Esophagus squamous epithelium (tissue), 5 donors: Measurements from ENCODE around the gene CYP2W1. TPM values are rescaled to one million over a fixed set of nuclear protein-coding genes. Genes with fewer than 3 reads are reported as not detected.

Source experiments
- DNase-seq: peaks from one replicate; lab custom pipeline; 2025; lab: John Stamatoyannopoulos, UW
- H3K27ac ChIP-seq, 4 donors: fragments of 200-600 bp; sonication (generic); one replicate each; pipeline ENCODE4 v1.5.1; 2016 to 2019; ENCODE audit warnings: mild to moderate bottlenecking in 1 of 4
- H3K27me3 ChIP-seq, 4 donors: fragments of 200-600 bp; sonication (generic); 1 replicate in 3 of 4; 2 replicates in 1 of 4; pipeline versions ENCODE4 v1.5.1 to v1.6.0; 2017 to 2021; ENCODE audit warnings: antibody characterized with exemption in 1 of 4
- H3K36me3 ChIP-seq, 3 donors: fragments of 200-600 bp; sonication (generic); one replicate each; pipeline ENCODE4 v1.5.1; 2016 to 2019
- H3K4me1 ChIP-seq, 3 donors: fragments of 200-600 bp; sonication (generic); one replicate each; pipeline ENCODE4 v1.5.1; 2017 to 2019
- H3K4me3 ChIP-seq, 4 donors: fragments of 200-600 bp; sonication (generic); 1 replicate in 3 of 4; 2 replicates in 1 of 4; pipeline ENCODE4 v1.5.1; 2016 to 2019; ENCODE audit warnings: mild to moderate bottlenecking in 2 of 4, moderate library complexity in 1 of 4
- H3K9me3 ChIP-seq, 3 donors: fragments of 200-600 bp; sonication (generic); one replicate each; pipeline ENCODE4 v1.5.1; 2016 to 2019
- CTCF ChIP-seq, 6 experiments: fragments of 450-650 bp in 4 of 6; fragments of 200-600 bp in 2 of 6; sonication (generic) in 2 of 6; IDR thresholded peaks; one replicate each; pipeline ENCODE4 v1.5.1; 2016 to 2019; ENCODE audit warnings: antibody characterized with exemption in 6 of 6, mild to moderate bottlenecking in 4 of 6, moderate library complexity in 4 of 6
- POLR2A ChIP-seq, 4 donors: fragments of 450-650 bp; IDR thresholded peaks; one replicate each; pipeline ENCODE4 v1.6.1; 2017; ENCODE audit warnings: antibody characterized with exemption in 4 of 4, mild to moderate bottlenecking in 4 of 4, moderate library complexity in 3 of 4
- WGBS, 2 donors: methylation state at CpG; one replicate each; pipeline ENCODE4 v1.1.5; 2018; 5-methylcytosine and 5-hydroxymethylcytosine counted together
- intact Hi-C: fragments of 100-400 bp; cut with DNase I; formaldehyde crosslinking; loops from one replicate; pipeline ENCODE4 v1.15.0; 2022
- total RNA-seq, 4 donors: library from RNA; depleted of rRNA; stranded (reverse); fragments of >200 nt; gene quantifications; one replicate each; pipeline ENCODE4 v1.1.0, GENCODE V29; 2016
- donor health status: DM: yes; HTN: yes; CAD: no.

Gene CYP2W1
- total RNA-seq, 4 donors from 2014 or later = 0.76 TPM; not detected in 3

GRCh38 chr7:985127-985416, 2.1 kb downstream of the CYP2W1 start:
- Histone ChIP-seq H3K27ac (no peak overlapping the region), H3K9me3 (no peaks in the 10 kb centered on the region), H3K4me1 (peaks cover 12 to 46% (median 15%) of the 10 kb centered on the region in 3 donors), H3K4me3 (no peak overlapping the region), H3K36me3 (no peaks in the 10 kb centered on the region), H3K27me3 (peaks cover 0 to 69% (median 2%) of the 10 kb centered on the region in 4 donors)
- 54 to 65% methylated on average over 2 to 14 of the region's 16 CpGs for WGBS, 2 donors
- no peak for DNase-seq
- intact Hi-C loops = no loop called here
- TF ChIP-seq CTCF (IDR thresholded peaks at IDR 0.05) = no peak
- TF ChIP-seq POLR2A (IDR thresholded peaks at IDR 0.05) = no peak

- WGBS, 2 donors = 72 to 73% methylated on average over 5 to 6 of the region's 41 CpGs
- no peak for DNase-seq
- Histone ChIP-seq H3K36me3 (no peaks in the 10 kb centered on the region), H3K27ac (no peak overlapping the region), H3K27me3 (peaks cover 0 to 79% (median 2%) of the 10 kb centered on the region in 4 donors), H3K4me1 (peaks cover 12 to 50% (median 15%) of the 10 kb centered on the region in 3 donors), H3K9me3 (no peaks in the 10 kb centered on the region), H3K4me3 (no peak overlapping the region)
- intact Hi-C loops = no loop called here
- no peak for TF ChIP-seq CTCF (IDR thresholded peaks at IDR 0.05)
- TF ChIP-seq POLR2A (IDR thresholded peaks at IDR 0.05) = no peak
Measured at GRCh38 chr7:985915-986741, 3.1 kb downstream of the CYP2W1 start.

GRCh38 chr7:986766-987751, 4.1 kb downstream of the CYP2W1 start:
- Histone ChIP-seq H3K9me3 (no peaks in the 10 kb centered on the region), H3K4me1 (peaks cover 9 to 50% (median 13%) of the 10 kb centered on the region in 3 donors), H3K36me3 (no peaks in the 10 kb centered on the region), H3K27ac (no peak overlapping the region), H3K27me3 (peaks cover 0 to 88% (median 2%) of the 10 kb centered on the region in 4 donors), H3K4me3 (no peak overlapping the region)
- DNase-seq = no peak
- TF ChIP-seq CTCF (IDR thresholded peaks at IDR 0.05) = no peak
- no peak for TF ChIP-seq POLR2A (IDR thresholded peaks at IDR 0.05)
- WGBS, 2 donors = 87% methylated on average over 6 of the region's 56 CpGs; no CpG with 5 or more reads in 1 of the 2 donors
- intact Hi-C loops = no loop called here

- Histone ChIP-seq H3K27ac (no peak overlapping the region), H3K27me3 (peaks cover 0 to 96% (median 2%) of the 10 kb centered on the region in 4 donors)
- DNase-seq = no peak
Measured at GRCh38 chr7:987909-988308, 4.9 kb downstream of the CYP2W1 start.

More at GRCh38 chr7:987909-988308, 4.9 kb downstream of the CYP2W1 start:
- no peaks in the 10 kb centered on the region for H3K9me3 ChIP-seq
- H3K36me3 ChIP-seq = no peaks in the 10 kb centered on the region
- intact Hi-C loops = no loop called here
- H3K4me1 ChIP-seq = peaks cover 4 to 45% (median 6%) of the 10 kb centered on the region in 3 donors
- 50% methylated on average over 2 of the region's 6 CpGs; no CpG with 5 or more reads in 1 of the 2 donors for WGBS, 2 donors
- TF ChIP-seq CTCF (IDR thresholded peaks at IDR 0.05) = no peak
- no peak overlapping the region for H3K4me3 ChIP-seq
